MM.1S (cell line): Measurements from ENCODE around the gene CA4.
A peak's percentile ranks its signal among the peaks of the same experiment; 100 is the strongest.

Experiments
- DNase-seq: peaks from one replicate; pipeline ENCODE4 v3.0.0-alpha.2; 2015
- H2AFZ ChIP-seq: fragments of 300-600 bp; sonication (generic); 2 replicates; pipeline ENCODE4 v1.6.0; 2016; ENCODE audit warnings: antibody characterized with exemption, low read length
- H3F3A ChIP-seq: fragments of 300-600 bp; sonication (generic); 2 replicates; pipeline ENCODE4 v1.6.1; 2016; ENCODE audit warnings: mild to moderate bottlenecking, antibody characterized with exemption, low read length, moderate library complexity, mixed read lengths; ENCODE audit not compliant: insufficient read depth
- H3K27ac ChIP-seq: fragments of 300-600 bp; sonication (generic); 2 replicates; pipeline ENCODE4 v1.5.1; 2016; ENCODE audit warnings: mild to moderate bottlenecking, low read length
- H3K27me3 ChIP-seq: fragments of 300-600 bp; sonication (generic); replicated peaks from 2 replicates; pipeline ENCODE4 v1.6.0; 2016; ENCODE audit warnings: low read length; ENCODE audit not compliant: insufficient read depth
- H3K36me3 ChIP-seq: fragments of 300-600 bp; sonication (generic); replicated peaks from 2 replicates; pipeline ENCODE4 v1.6.1; 2016; ENCODE audit warnings: mild to moderate bottlenecking, low read length, mixed read lengths; ENCODE audit not compliant: insufficient read depth
- H3K4me1 ChIP-seq: fragments of 300-600 bp; sonication (generic); 2 replicates; pipeline ENCODE4 v1.6.1; 2016; ENCODE audit warnings: low read length, mixed read lengths
- H3K4me2 ChIP-seq: fragments of 300-600 bp; sonication (generic); 2 replicates; pipeline ENCODE4 v1.6.0; 2016; ENCODE audit warnings: low read depth, low read length
- H3K4me3 ChIP-seq: fragments of 300-600 bp; sonication (generic); 2 replicates; pipeline ENCODE4 v1.5.1; 2016; ENCODE audit warnings: low read length, mixed read lengths
- H3K79me2 ChIP-seq: fragments of 300-600 bp; sonication (generic); 2 replicates; pipeline ENCODE4 v1.6.1; 2016; ENCODE audit warnings: mixed run types, low read length, mixed read lengths
- H3K9ac ChIP-seq: fragments of 300-600 bp; sonication (generic); 2 replicates; pipeline ENCODE4 v1.6.1; 2016; ENCODE audit warnings: low read length, mixed read lengths
- H3K9me2 ChIP-seq: fragments of 300-600 bp; sonication (generic); replicated peaks from 2 replicates; pipeline ENCODE4 v1.6.1; 2016; ENCODE audit warnings: mild to moderate bottlenecking, low read length, mixed read lengths; ENCODE audit not compliant: insufficient read depth
- H3K9me3 ChIP-seq: fragments of 300-600 bp; sonication (generic); replicated peaks from 2 replicates; pipeline ENCODE4 v1.6.1; 2016; ENCODE audit warnings: mild to moderate bottlenecking, low read length, mixed read lengths; ENCODE audit not compliant: insufficient read depth
- H4K20me1 ChIP-seq: fragments of 300-600 bp; sonication (generic); 2 replicates; pipeline ENCODE4 v1.6.1; 2016; ENCODE audit warnings: mild to moderate bottlenecking, low read length, moderate library complexity, mixed read lengths; ENCODE audit not compliant: insufficient read depth
- EZH2 ChIP-seq: fragments of 300-600 bp; sonication (generic); optimal IDR thresholded peaks from 2 replicates; pipeline ENCODE3; 2017; ENCODE audit warnings: low read depth, mild to moderate bottlenecking, antibody characterized with exemption, low read length, mixed read lengths
- EZH2phosphoT487 ChIP-seq: fragments of 300-600 bp; sonication (generic); IDR thresholded peaks from 2 replicates; pipeline ENCODE4 v1.6.1; 2018; ENCODE audit warnings: antibody characterized with exemption, low read length
- TF ChIP-seq, protein P1 (sequence below): fragments of 300-600 bp; sonication (generic); IDR thresholded peaks from 2 replicates; pipeline ENCODE4 v1.5.1; 2016; ENCODE audit warnings: antibody characterized with exemption, low read length, mixed read lengths

Gene CA4

DNA sequence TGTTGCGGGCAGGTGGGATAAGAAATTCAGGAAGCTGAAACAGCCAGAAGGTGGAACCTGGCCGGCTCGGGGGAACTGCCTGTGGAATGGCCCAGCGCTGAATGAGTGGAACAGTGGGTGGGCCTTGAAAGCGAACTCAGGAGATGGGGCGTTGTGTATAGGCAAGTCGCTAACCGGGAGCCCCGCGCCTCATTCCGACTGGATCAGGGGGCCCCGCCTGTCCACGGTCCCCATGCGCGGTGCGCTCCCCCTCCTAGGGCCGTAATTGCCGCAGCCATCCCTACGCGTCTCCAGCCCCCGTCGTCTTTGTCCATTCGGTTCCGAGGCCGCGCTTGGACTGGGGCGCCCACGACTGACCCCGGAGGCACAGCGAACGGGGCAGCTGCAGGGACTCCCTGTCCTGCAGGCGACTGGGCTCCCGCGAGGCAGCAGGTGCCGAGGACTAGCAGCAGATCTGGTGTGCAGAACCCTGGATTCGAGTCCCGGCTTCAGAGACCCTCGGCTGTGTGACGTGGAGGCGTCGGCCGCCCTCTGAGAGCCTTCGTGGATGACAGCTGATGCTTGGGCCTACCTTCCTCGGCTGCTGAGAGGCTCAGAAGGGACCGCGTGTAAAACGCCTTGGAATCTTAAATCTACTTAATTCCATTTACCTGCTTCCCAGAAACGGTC lies 10.9 kb upstream of the CA4 start:
- Histone ChIP-seq H3K79me2 (no peaks in the 10 kb centered on the region), H3K27ac (no peak overlapping the region), H3K27me3 (peaks cover 44% of the 10 kb centered on the region), H4K20me1 (no peaks in the 10 kb centered on the region), H3K4me3 (no peak overlapping the region), H3K9me2 (no peaks in the 10 kb centered on the region), H3K9ac (no peak overlapping the region), H3K9me3 (no peaks in the 10 kb centered on the region), H3F3A (no peaks in the 10 kb centered on the region), H2AFZ (no peak overlapping the region), H3K4me1 (0 out of 2 replicates have a peak, but pooled peaks cover 4% of the 10 kb centered on the region), H3K4me2 (no peak overlapping the region; the same call in 1 of the 2 replicates), H3K36me3 (no peaks in the 10 kb centered on the region)
- DNase-seq = no peak
- no peak for TF ChIP-seq EZH2

DNA sequence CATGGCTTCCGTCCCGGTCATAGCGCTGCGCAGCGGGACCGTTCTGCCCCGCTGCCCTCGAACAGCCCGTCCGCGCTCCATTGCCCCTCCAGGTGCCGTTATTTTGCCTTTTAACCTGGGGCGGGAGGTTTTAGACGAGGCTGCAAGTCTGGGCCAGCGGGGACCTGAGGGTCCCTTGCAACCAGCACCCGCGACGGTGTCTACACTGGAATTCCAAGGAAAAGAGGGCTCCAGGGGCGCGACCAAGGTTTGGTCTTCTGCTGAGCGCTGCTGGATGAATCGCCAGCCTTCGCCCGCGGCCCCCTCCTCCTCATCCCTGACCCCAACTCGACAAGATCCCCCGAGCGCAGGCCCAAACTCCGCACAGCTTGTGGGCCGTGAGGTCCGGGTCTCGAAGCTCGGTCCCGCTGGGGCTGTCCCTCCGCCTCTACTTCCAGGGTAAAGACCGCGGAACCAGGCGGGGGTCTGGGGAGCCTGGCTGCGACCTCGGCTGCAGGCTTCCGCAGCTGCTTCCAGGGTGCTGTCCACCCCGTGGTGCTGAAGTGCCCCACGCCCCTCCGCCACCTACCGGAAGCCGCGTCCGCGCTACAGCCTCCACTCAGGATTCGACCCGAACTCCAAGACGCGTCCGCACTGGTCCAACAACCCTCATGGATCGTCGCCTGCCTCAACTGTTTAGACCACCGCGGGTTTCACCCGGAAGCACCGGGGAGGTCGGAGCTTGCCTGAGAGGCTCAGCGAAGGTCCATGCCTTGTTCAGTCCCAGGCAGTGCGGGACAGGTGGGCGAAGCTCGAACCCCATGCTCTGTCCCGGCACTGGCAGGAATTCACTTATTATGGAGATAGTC lies 10.1 kb upstream of the CA4 start:
- no peak for TF ChIP-seq EZH2
- TF ChIP-seq, protein P1, sequence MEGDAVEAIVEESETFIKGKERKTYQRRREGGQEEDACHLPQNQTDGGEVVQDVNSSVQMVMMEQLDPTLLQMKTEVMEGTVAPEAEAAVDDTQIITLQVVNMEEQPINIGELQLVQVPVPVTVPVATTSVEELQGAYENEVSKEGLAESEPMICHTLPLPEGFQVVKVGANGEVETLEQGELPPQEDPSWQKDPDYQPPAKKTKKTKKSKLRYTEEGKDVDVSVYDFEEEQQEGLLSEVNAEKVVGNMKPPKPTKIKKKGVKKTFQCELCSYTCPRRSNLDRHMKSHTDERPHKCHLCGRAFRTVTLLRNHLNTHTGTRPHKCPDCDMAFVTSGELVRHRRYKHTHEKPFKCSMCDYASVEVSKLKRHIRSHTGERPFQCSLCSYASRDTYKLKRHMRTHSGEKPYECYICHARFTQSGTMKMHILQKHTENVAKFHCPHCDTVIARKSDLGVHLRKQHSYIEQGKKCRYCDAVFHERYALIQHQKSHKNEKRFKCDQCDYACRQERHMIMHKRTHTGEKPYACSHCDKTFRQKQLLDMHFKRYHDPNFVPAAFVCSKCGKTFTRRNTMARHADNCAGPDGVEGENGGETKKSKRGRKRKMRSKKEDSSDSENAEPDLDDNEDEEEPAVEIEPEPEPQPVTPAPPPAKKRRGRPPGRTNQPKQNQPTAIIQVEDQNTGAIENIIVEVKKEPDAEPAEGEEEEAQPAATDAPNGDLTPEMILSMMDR = peak; percentile 55
- no peak for TF ChIP-seq EZH2phosphoT487
- H3K9ac ChIP-seq = no peak overlapping the region
- H3K27ac ChIP-seq = no peak overlapping the region
- no peak overlapping the region for H2AFZ ChIP-seq
- H3K9me2 ChIP-seq = no peaks in the 10 kb centered on the region
- no peaks in the 10 kb centered on the region for H3K36me3 ChIP-seq
- no peaks in the 10 kb centered on the region for H3K9me3 ChIP-seq
- H3K27me3 ChIP-seq = peaks cover 44% of the 10 kb centered on the region
- DNase-seq = peak; percentile 49
- H3K4me3 ChIP-seq = no peak overlapping the region
- no peaks in the 10 kb centered on the region for H4K20me1 ChIP-seq
- peak overlapping the region; percentile 29; the same call in 1 of the 2 replicates for H3K4me2 ChIP-seq
- H3F3A ChIP-seq = no peaks in the 10 kb centered on the region
- H3K4me1 ChIP-seq = 0 out of 2 replicates have a peak, but pooled peaks cover 4% of the 10 kb centered on the region
- no peaks in the 10 kb centered on the region for H3K79me2 ChIP-seq

- Histone ChIP-seq H3F3A (no peaks in the 10 kb centered on the region), H3K79me2 (no peaks in the 10 kb centered on the region), H3K9me2 (no peaks in the 10 kb centered on the region), H3K27me3 (peaks cover 27% of the 10 kb centered on the region), H3K4me3 (no peak overlapping the region), H3K4me1 (0 out of 2 replicates have a peak, but pooled peaks cover 4% of the 10 kb centered on the region), H3K27ac (no peak overlapping the region), H3K36me3 (no peaks in the 10 kb centered on the region), H3K4me2 (no peak overlapping the region), H4K20me1 (no peaks in the 10 kb centered on the region), H3K9ac (no peak overlapping the region), H3K9me3 (no peaks in the 10 kb centered on the region), H2AFZ (no peak overlapping the region)
- no peak for TF ChIP-seq EZH2phosphoT487
- TF ChIP-seq, protein P1 = no peak
- no peak for TF ChIP-seq EZH2
- DNase-seq = no peak
These were observed 8.4 kb upstream of the CA4 start for GRCh38 chr17:60141111-60142018.
